HCT116 (cell line): ENCODE data around the gene GPX7. TPM values are rescaled to one million over a fixed set of nuclear protein-coding genes. Genes with fewer than 3 reads are reported as not detected.

Source experiments
- ATAC-seq: fragments of 200-7000 bp; cut with Tn5 transposase; 2 replicates; pipeline ENCODE4 v1.9.1; 2020; ENCODE audit warnings: mild to moderate bottlenecking, moderate library complexity
- BruUV-seq: library from RNA; stranded (reverse); fragments of 400-500 nt; replicated peaks from 2 replicates; lab custom pipeline; 2021; lab: Mats Ljungman, UMichigan
- CTCF ChIA-PET: fragments of 300-600 bp; sonication (Branson Sonifier 250); formaldehyde crosslinking; loops from one replicate; lab custom pipeline; 2021; ENCODE audit warnings: antibody characterized with exemption; lab: Charles Lee
- POLR2A ChIA-PET: fragments of 300-600, 350-600 bp; sonication (Branson Sonifier 250); formaldehyde crosslinking; loops from one replicate; lab custom pipeline; 2021; ENCODE audit warnings: antibody characterized with exemption; lab: Charles Lee
- RAD21 ChIA-PET, 2 experiments: fragments of 300-600 bp; sonication (Branson Sonifier 250); formaldehyde crosslinking; loops; one replicate each; lab custom pipeline; 2023; ENCODE audit warnings: low total read pairs in 2 of 2; ENCODE audit not compliant: uncharacterized antibody in 2 of 2, unreplicated experiment in 2 of 2, low non-redundant PET in 1 of 2; lab: Charles Lee
- DNase-seq: peaks from one replicate; pipeline ENCODE4 v3.0.0-alpha.2; 2010; ENCODE audit warnings: low read depth, low spot score
- H2AFZ ChIP-seq: fragments of 200-600 bp; shearing (Covaris generic), sonication (generic); 2 replicates; pipeline ENCODE4 v1.6.1; 2017; ENCODE audit warnings: low read depth, mixed run types, mixed read lengths, antibody characterized with exemption, low read length; ENCODE audit not compliant: poor library complexity, severe bottlenecking
- H3K27ac ChIP-seq: 2 replicates; pipeline ENCODE4 v1.5.1; 2012; ENCODE audit warnings: low read depth, low read length
- H3K27me3 ChIP-seq: fragments of 200-600 bp; sonication (generic); 2 replicates; pipeline ENCODE4 v1.6.1; 2016; ENCODE audit warnings: mixed run types, low read length, mixed read lengths; ENCODE audit not compliant: insufficient read depth
- H3K36me3 ChIP-seq, 2 experiments: fragments of 200-500 bp in 1 of 2; fragments of 200-600 bp in 1 of 2; sonication (Bioruptor generic) in 1 of 2; sonication (generic) in 1 of 2; 2 replicates each; pipeline versions ENCODE4 v1.5.1 to v1.6.1; 2014 to 2016; ENCODE audit warnings: low read length in 2 of 2, inconsistent platforms in 1 of 2, mixed read lengths in 1 of 2, mixed run types in 1 of 2; ENCODE audit not compliant: insufficient read depth in 2 of 2, control insufficient read depth in 1 of 2
- H3K4me1 ChIP-seq, 2 experiments: fragments of 200-600 bp in 1 of 2; sonication (generic) in 1 of 2; 2 replicates each; pipeline versions ENCODE4 v1.5.1 to v1.6.1; 2012 to 2017; ENCODE audit warnings: low read length in 2 of 2, inconsistent platforms in 1 of 2, mild to moderate bottlenecking in 1 of 2, mixed read lengths in 1 of 2, mixed run types in 1 of 2, moderate library complexity in 1 of 2; ENCODE audit not compliant: insufficient read depth in 2 of 2, control insufficient read depth in 1 of 2
- H3K4me2 ChIP-seq: fragments of 200-600 bp; sonication (generic); 2 replicates; pipeline ENCODE4 v1.6.1; 2017; ENCODE audit warnings: mixed run types, low read length, mixed read lengths
- H3K4me3 ChIP-seq, 2 experiments: fragments of 200-600 bp in 1 of 2; sonication (generic) in 1 of 2; replicated peaks in 1 of 2; 2 replicates each; pipeline ENCODE4 v1.5.1; 2011 to 2016; ENCODE audit warnings: low read length in 2 of 2, control low read depth in 1 of 2, low read depth in 1 of 2, mild to moderate bottlenecking in 1 of 2, mixed read lengths in 1 of 2, mixed run types in 1 of 2
- H3K79me2 ChIP-seq: fragments of 200-600 bp; sonication (generic); 2 replicates; pipeline ENCODE4 v1.6.1; 2017; ENCODE audit warnings: mild to moderate bottlenecking, mixed run types, low read length, moderate library complexity, mixed read lengths; ENCODE audit not compliant: insufficient read depth
- H3K9ac ChIP-seq: fragments of 200-600 bp; sonication (generic); 2 replicates; pipeline ENCODE4 v1.6.1; 2016; ENCODE audit warnings: low read length, mixed read lengths
- H3K9me2 ChIP-seq: fragments of 200-600 bp; sonication (generic), shearing (Covaris generic); 2 replicates; pipeline ENCODE4 v1.6.1; 2017; ENCODE audit warnings: mixed run types, mild to moderate bottlenecking, moderate library complexity; ENCODE audit not compliant: insufficient read depth
- H3K9me3 ChIP-seq, 2 experiments: fragments of 200-500 bp in 1 of 2; fragments of 200-600 bp in 1 of 2; sonication (Bioruptor generic) in 1 of 2; sonication (generic) in 1 of 2; 2 replicates each; pipeline ENCODE4 v1.6.1; 2014 to 2017; ENCODE audit warnings: low read length in 2 of 2, mixed read lengths in 2 of 2, inconsistent platforms in 1 of 2, low read depth in 1 of 2, mild to moderate bottlenecking in 1 of 2, mixed run types in 1 of 2, moderate library complexity in 1 of 2; ENCODE audit not compliant: control insufficient read depth in 1 of 2, insufficient read depth in 1 of 2
- H4K20me1 ChIP-seq: fragments of 200-600 bp; sonication (generic), shearing (Covaris generic); 2 replicates; pipeline ENCODE4 v1.6.1; 2017; ENCODE audit warnings: mixed run types, mild to moderate bottlenecking, moderate library complexity; ENCODE audit not compliant: insufficient read depth
- CEBPB ChIP-seq: IDR thresholded peaks from 2 replicates; pipeline ENCODE4 v1.6.1; 2012; ENCODE audit warnings: low read depth
- EGR1 ChIP-seq: IDR thresholded peaks from 2 replicates; pipeline ENCODE4 v1.6.1; 2012; ENCODE audit warnings: low read depth
- ELF1 ChIP-seq: IDR thresholded peaks from 2 replicates; pipeline ENCODE4 v1.6.1; 2012; ENCODE audit warnings: low read depth, borderline replicate concordance
- EZH2phosphoT487 ChIP-seq: fragments of 200-600 bp; IDR thresholded peaks from 2 replicates; pipeline ENCODE4 v1.6.1; 2018; ENCODE audit warnings: antibody characterized with exemption, borderline replicate concordance
- FOSL1 ChIP-seq: IDR thresholded peaks from 2 replicates; pipeline ENCODE4 v1.6.1; 2012; ENCODE audit warnings: low read depth
- JUND ChIP-seq: IDR thresholded peaks from 2 replicates; pipeline ENCODE4 v1.6.1; 2012
- POLR2A ChIP-seq: IDR thresholded peaks from 2 replicates; pipeline ENCODE4 v1.7.0; 2011; ENCODE audit warnings: borderline replicate concordance; ENCODE audit not compliant: insufficient read depth, insufficient read length; ENCODE audit errors: extremely low read depth
- POLR2AphosphoS5 ChIP-seq: IDR thresholded peaks from 2 replicates; pipeline ENCODE4 v1.6.1; 2011; ENCODE audit warnings: mild to moderate bottlenecking, low read depth, low read length, moderate library complexity
- RAD21 ChIP-seq: IDR thresholded peaks from 2 replicates; pipeline ENCODE4 v1.6.1; 2012; ENCODE audit warnings: low read depth, mild to moderate bottlenecking
- SIN3A ChIP-seq: IDR thresholded peaks from 2 replicates; pipeline ENCODE4 v1.6.1; 2012; ENCODE audit warnings: low read depth
- SP1 ChIP-seq: IDR thresholded peaks from 2 replicates; pipeline ENCODE4 v1.6.1; 2012; ENCODE audit warnings: low read depth
- SRF ChIP-seq: IDR thresholded peaks from 2 replicates; pipeline ENCODE4 v1.6.1; 2012; ENCODE audit warnings: low read depth
- YY1 ChIP-seq: IDR thresholded peaks from 2 replicates; pipeline ENCODE4 v1.6.1; 2011; ENCODE audit warnings: low read length, low read depth, moderate library complexity, mild to moderate bottlenecking; ENCODE audit not compliant: insufficient replicate concordance; ENCODE audit errors: extremely low read depth
- intact Hi-C: fragments of 100-400 bp; cut with micrococcal nuclease; formaldehyde crosslinking; loops from 2 replicates; pipeline ENCODE4 v1.10.0; 2022
- total RNA-seq: library from RNA; stranded (reverse); gene quantifications from one replicate; pipeline ENCODE4 v1.2.1, GENCODE V29; 2021; ENCODE audit not compliant: unreplicated experiment
- TF ChIP-seq, protein P1 (sequence below): IDR thresholded peaks from 2 replicates; pipeline ENCODE4 v1.6.1; 2012; ENCODE audit warnings: low read depth
- TF ChIP-seq, protein P2 (sequence below): IDR thresholded peaks from 2 replicates; pipeline ENCODE4 v1.6.1; 2012
- TF ChIP-seq, protein P3 (sequence below): IDR thresholded peaks from 2 replicates; pipeline ENCODE4 v1.6.1; 2012
- TF ChIP-seq, protein P4 (sequence below): IDR thresholded peaks from 2 replicates; pipeline ENCODE4 v1.6.1; 2011; ENCODE audit warnings: mild to moderate bottlenecking, low read length, moderate library complexity; ENCODE audit not compliant: insufficient replicate concordance; ENCODE audit errors: extremely low read depth

Gene GPX7
- total RNA-seq, 1 experiment from 2014 or later: not detected

DNA sequence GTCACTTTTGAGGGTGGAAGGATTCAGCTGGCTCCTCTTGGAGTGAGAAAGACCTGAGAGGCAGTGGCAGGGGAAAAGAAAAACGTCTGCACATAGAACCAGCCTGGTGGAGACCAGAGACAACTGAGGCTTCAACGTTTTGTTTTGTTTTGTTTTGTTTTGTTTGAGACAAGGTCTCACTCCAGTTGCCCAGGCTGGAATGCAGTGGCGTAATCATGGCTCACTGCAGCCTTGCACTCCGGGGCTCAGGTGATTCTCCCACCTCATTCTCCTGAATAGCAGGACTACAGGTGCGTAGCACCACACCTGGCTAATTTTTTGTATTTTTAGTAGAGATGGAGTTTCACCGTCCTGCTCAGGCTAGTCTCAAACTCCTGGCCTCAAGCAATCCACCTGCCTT, 43.1 kb downstream of the GPX7 start:
- ChIA-PET POLR2A (interaction anchor here (0.7 kb wide), 1 partner anchor 8 kb away, joined by 3 read pairs; no protein-coding TSS in a partner anchor), CTCF (no interaction called here), RAD21 (no interaction called here)
- H3K79me2 ChIP-seq: no peaks in the 10 kb centered on the region
- H3K9me3 ChIP-seq: no peaks in the 10 kb centered on the region
- no peaks in the 10 kb centered on the region for H3K36me3 ChIP-seq
- ATAC-seq: no peak
- TF ChIP-seq POLR2A: no peak
- TF ChIP-seq SIN3A: no peak
- TF ChIP-seq FOSL1: no peak
- no peak for TF ChIP-seq YY1
- TF ChIP-seq, protein P1, sequence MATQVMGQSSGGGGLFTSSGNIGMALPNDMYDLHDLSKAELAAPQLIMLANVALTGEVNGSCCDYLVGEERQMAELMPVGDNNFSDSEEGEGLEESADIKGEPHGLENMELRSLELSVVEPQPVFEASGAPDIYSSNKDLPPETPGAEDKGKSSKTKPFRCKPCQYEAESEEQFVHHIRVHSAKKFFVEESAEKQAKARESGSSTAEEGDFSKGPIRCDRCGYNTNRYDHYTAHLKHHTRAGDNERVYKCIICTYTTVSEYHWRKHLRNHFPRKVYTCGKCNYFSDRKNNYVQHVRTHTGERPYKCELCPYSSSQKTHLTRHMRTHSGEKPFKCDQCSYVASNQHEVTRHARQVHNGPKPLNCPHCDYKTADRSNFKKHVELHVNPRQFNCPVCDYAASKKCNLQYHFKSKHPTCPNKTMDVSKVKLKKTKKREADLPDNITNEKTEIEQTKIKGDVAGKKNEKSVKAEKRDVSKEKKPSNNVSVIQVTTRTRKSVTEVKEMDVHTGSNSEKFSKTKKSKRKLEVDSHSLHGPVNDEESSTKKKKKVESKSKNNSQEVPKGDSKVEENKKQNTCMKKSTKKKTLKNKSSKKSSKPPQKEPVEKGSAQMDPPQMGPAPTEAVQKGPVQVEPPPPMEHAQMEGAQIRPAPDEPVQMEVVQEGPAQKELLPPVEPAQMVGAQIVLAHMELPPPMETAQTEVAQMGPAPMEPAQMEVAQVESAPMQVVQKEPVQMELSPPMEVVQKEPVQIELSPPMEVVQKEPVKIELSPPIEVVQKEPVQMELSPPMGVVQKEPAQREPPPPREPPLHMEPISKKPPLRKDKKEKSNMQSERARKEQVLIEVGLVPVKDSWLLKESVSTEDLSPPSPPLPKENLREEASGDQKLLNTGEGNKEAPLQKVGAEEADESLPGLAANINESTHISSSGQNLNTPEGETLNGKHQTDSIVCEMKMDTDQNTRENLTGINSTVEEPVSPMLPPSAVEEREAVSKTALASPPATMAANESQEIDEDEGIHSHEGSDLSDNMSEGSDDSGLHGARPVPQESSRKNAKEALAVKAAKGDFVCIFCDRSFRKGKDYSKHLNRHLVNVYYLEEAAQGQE: no peak
- no peak for TF ChIP-seq CEBPB
- no peak for TF ChIP-seq RAD21
- TF ChIP-seq SRF: no peak
- no peak for TF ChIP-seq EZH2phosphoT487
- TF ChIP-seq, protein P2, sequence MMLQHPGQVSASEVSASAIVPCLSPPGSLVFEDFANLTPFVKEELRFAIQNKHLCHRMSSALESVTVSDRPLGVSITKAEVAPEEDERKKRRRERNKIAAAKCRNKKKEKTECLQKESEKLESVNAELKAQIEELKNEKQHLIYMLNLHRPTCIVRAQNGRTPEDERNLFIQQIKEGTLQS: no peak
- TF ChIP-seq POLR2AphosphoS5: no peak
- TF ChIP-seq, protein P3, sequence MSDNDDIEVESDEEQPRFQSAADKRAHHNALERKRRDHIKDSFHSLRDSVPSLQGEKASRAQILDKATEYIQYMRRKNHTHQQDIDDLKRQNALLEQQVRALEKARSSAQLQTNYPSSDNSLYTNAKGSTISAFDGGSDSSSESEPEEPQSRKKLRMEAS: no peak
- TF ChIP-seq SP1: no peak
- no peak for TF ChIP-seq JUND
- TF ChIP-seq ELF1: no peak
- TF ChIP-seq, protein P4, sequence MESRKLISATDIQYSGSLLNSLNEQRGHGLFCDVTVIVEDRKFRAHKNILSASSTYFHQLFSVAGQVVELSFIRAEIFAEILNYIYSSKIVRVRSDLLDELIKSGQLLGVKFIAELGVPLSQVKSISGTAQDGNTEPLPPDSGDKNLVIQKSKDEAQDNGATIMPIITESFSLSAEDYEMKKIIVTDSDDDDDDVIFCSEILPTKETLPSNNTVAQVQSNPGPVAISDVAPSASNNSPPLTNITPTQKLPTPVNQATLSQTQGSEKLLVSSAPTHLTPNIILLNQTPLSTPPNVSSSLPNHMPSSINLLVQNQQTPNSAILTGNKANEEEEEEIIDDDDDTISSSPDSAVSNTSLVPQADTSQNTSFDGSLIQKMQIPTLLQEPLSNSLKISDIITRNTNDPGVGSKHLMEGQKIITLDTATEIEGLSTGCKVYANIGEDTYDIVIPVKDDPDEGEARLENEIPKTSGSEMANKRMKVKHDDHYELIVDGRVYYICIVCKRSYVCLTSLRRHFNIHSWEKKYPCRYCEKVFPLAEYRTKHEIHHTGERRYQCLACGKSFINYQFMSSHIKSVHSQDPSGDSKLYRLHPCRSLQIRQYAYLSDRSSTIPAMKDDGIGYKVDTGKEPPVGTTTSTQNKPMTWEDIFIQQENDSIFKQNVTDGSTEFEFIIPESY: no peak
- no peak for TF ChIP-seq EGR1
- no peak overlapping the region for H3K4me2 ChIP-seq
- DNase-seq: no peak
- no peaks in the 10 kb centered on the region for H4K20me1 ChIP-seq
- no peaks in the 10 kb centered on the region for H3K4me1 ChIP-seq
- no peak overlapping the region for H3K27ac ChIP-seq
- H3K27me3 ChIP-seq: no peaks in the 10 kb centered on the region
- no TSS peak for BruUV-seq
- H3K9me2 ChIP-seq: no peaks in the 10 kb centered on the region
- H2AFZ ChIP-seq: no peak overlapping the region
- intact Hi-C loops: no loop called here
- H3K9ac ChIP-seq: no peak overlapping the region
- H3K4me3 ChIP-seq: no peak overlapping the region
